OCI-LY7 (cell line): Measurements from ENCODE around the gene CDHR2. TPM values are rescaled to one million over a fixed set of nuclear protein-coding genes. Genes with fewer than 3 reads are reported as not detected.

Experiments
- BruUV-seq: library from RNA; stranded (reverse); fragments of 400-500 nt; replicated peaks from 2 replicates; lab custom pipeline; 2021; lab: Mats Ljungman, UMichigan
- CTCF ChIA-PET: fragments of 300-600 bp; sonication (Branson Sonifier 250); formaldehyde crosslinking; loops from one replicate; lab custom pipeline; 2022; ENCODE audit warnings: antibody characterized with exemption; ENCODE audit not compliant: unreplicated experiment; lab: Charles Lee
- POLR2A ChIA-PET: fragments of 300-600 bp; sonication (Branson Sonifier 250); formaldehyde crosslinking; loops from one replicate; lab custom pipeline; 2022; ENCODE audit warnings: antibody characterized with exemption; lab: Charles Lee
- DNase-seq: peaks from one replicate; pipeline ENCODE4 v3.0.0-alpha.2; 2015; ENCODE audit warnings: low spot score
- H2AFZ ChIP-seq: fragments of 200-600 bp; sonication (generic), shearing (Covaris generic); 2 replicates; pipeline ENCODE4 v1.6.1; 2014; ENCODE audit warnings: mild to moderate bottlenecking, antibody characterized with exemption, low read length, moderate library complexity
- H3K27ac ChIP-seq: fragments of 200-600 bp; sonication (generic); 2 replicates; pipeline ENCODE4 v1.5.1; 2014; ENCODE audit warnings: mixed run types, low read depth, mild to moderate bottlenecking, moderate library complexity, low read length, inconsistent platforms; ENCODE audit not compliant: poor library complexity, severe bottlenecking
- H3K36me3 ChIP-seq: fragments of 200-600 bp; sonication (generic); 2 replicates; pipeline ENCODE4 v1.6.1; 2014; ENCODE audit warnings: mild to moderate bottlenecking, antibody characterized with exemption, low read length, moderate library complexity, mixed read lengths; ENCODE audit not compliant: insufficient read depth
- H3K4me1 ChIP-seq: fragments of 200-600 bp; sonication (generic); 2 replicates; pipeline ENCODE4 v1.5.1; 2014; ENCODE audit warnings: mild to moderate bottlenecking, low read length; ENCODE audit not compliant: insufficient read depth, poor library complexity, severe bottlenecking
- H3K4me2 ChIP-seq: fragments of 200-600 bp; sonication (generic); 2 replicates; pipeline ENCODE4 v1.6.1; 2014; ENCODE audit warnings: mild to moderate bottlenecking, low read length
- H3K4me3 ChIP-seq: fragments of 200-600 bp; sonication (generic); 2 replicates; pipeline ENCODE4 v1.5.1; 2014; ENCODE audit warnings: mild to moderate bottlenecking, low read depth, low read length; ENCODE audit not compliant: poor library complexity, severe bottlenecking
- H3K79me2 ChIP-seq: fragments of 200-600 bp; sonication (generic); 2 replicates; pipeline ENCODE4 v1.6.1; 2016; ENCODE audit warnings: low read depth, mild to moderate bottlenecking, low read length, moderate library complexity, mixed read lengths; ENCODE audit not compliant: insufficient read depth
- H3K9me2 ChIP-seq: fragments of 200-600 bp; sonication (generic); 2 replicates; pipeline ENCODE4 v1.6.1; 2016; ENCODE audit warnings: mild to moderate bottlenecking, low read length, mixed read lengths; ENCODE audit not compliant: insufficient read depth
- H3K9me3 ChIP-seq: fragments of 200-600 bp; sonication (generic); 2 replicates; pipeline ENCODE4 v1.6.1; 2014; ENCODE audit warnings: mild to moderate bottlenecking, mixed run types, low read length, mixed read lengths
- H4K20me1 ChIP-seq: fragments of 200-600 bp; sonication (generic); 2 replicates; pipeline ENCODE4 v1.6.1; 2014; ENCODE audit warnings: mild to moderate bottlenecking, antibody characterized with exemption, low read length, moderate library complexity, mixed read lengths; ENCODE audit not compliant: insufficient read depth
- CTCF ChIP-seq: fragments of 200-600 bp; sonication (generic); conservative IDR thresholded peaks from 2 replicates; pipeline ENCODE4 v1.5.1; 2014; ENCODE audit warnings: mild to moderate bottlenecking, antibody characterized with exemption, low read length, moderate library complexity, mixed read lengths
- EZH2phosphoT487 ChIP-seq: fragments of 200-600 bp; sonication (generic); IDR thresholded peaks from 2 replicates; pipeline ENCODE4 v1.6.1; 2018; ENCODE audit warnings: low read depth, borderline replicate concordance, mild to moderate bottlenecking, mixed run types, antibody characterized with exemption, low read length, moderate library complexity, mixed read lengths
- intact Hi-C: fragments of 100-400 bp; cut with micrococcal nuclease; formaldehyde crosslinking; loops from one replicate; pipeline ENCODE4 v1.10.0; 2022; ENCODE audit not compliant: unreplicated experiment
- total RNA-seq, 2 experiments: library from RNA; depleted of rRNA in 1 of 2; stranded (reverse); fragments of >200 nt in 1 of 2; shearing (Covaris generic) in 1 of 2; gene quantifications; 2 replicates each; pipeline ENCODE4 v1.2.3, GENCODE V29; 2014 to 2022

Gene CDHR2
- total RNA-seq, 2 experiments from 2014 or later, result 0.25 to 3.8 TPM

- TF ChIP-seq CTCF (no peak), EZH2phosphoT487 (no peak)
- Histone ChIP-seq H3K4me2 (no peak overlapping the region), H3K9me3 (no peaks in the 10 kb centered on the region), H3K27ac (no peak overlapping the region), H3K9me2 (no peaks in the 10 kb centered on the region), H3K4me1 (no peaks in the 10 kb centered on the region), H4K20me1 (no peaks in the 10 kb centered on the region), H2AFZ (no peak overlapping the region), H3K4me3 (no peak overlapping the region), H3K79me2 (no peaks in the 10 kb centered on the region), H3K36me3 (no peaks in the 10 kb centered on the region)
- intact Hi-C loops, result no loop called here
- CTCF ChIA-PET, result no interaction called here
- no peak for DNase-seq
- no TSS peak for BruUV-seq
- POLR2A ChIA-PET, result interaction anchor here (1.2 kb wide), 1 partner anchor 10 kb away, joined by 7 read pairs; the partner anchor contains the start of genes EIF4E1B and SNCB
These were observed 91.5 kb downstream of the CDHR2 start for GRCh38 chr5:176640616-176641015.

- Histone ChIP-seq H3K4me2 (no peak overlapping the region), H3K9me3 (no peaks in the 10 kb centered on the region), H3K9me2 (no peaks in the 10 kb centered on the region), H4K20me1 (no peaks in the 10 kb centered on the region), H3K4me3 (no peak overlapping the region), H3K79me2 (no peaks in the 10 kb centered on the region), H3K27ac (no peak overlapping the region), H3K36me3 (no peaks in the 10 kb centered on the region), H3K4me1 (peaks cover 13% of the 10 kb centered on the region), H2AFZ (no peak overlapping the region)
- DNase-seq, result no peak
- ChIA-PET POLR2A (interaction anchor here (0.9 kb wide), 1 partner anchor 13 kb away, joined by 3 read pairs; the partner anchor contains the start of genes EIF4E1B and SNCB), CTCF (interaction anchor here (0.5 kb wide), 1 partner anchor 230 kb away, joined by 3 read pairs; no protein-coding TSS in a partner anchor)
- BruUV-seq, result no TSS peak
- intact Hi-C loops, result no loop called here
- TF ChIP-seq CTCF (no peak), EZH2phosphoT487 (no peak)
These were observed 93.7 kb downstream of the CDHR2 start for GRCh38 chr5:176642675-176643490.
